Frontal cortex (tissue), 4 donors: ENCODE results near the gene SFRP2. TPM values are rescaled to one million over a fixed set of nuclear protein-coding genes. Genes with fewer than 3 reads are reported as not detected.

Experiments used
- DNase-seq, 2 donors: peaks; one replicate each; pipeline ENCODE4 v3.0.0; 2012; ENCODE audit warnings: low spot score in 2 of 2
- FAIRE-seq: peaks from 2 replicates; lab custom pipeline; 2012; peaks lifted over from hg19 to GRCh38; lab: Jason Lieb, UNC
- total RNA-seq: library from RNA; depleted of rRNA; stranded (reverse); fragments of >200 nt; gene quantifications from one replicate; pipeline ENCODE4 v1.2.3, GENCODE V29; 2014
- donor health status: control.
- donor health status: control.
- donor health status: control.

The SFRP2 gene
- total RNA-seq, 1 donor from 2014 or later: 0.82 TPM

- FAIRE-seq: no peak
These were observed 10.2 kb upstream of the SFRP2 start for GRCh38 chr4:153798901-153799693.

GRCh38 chr4:153798420-153798819 is 9.5 kb upstream of the SFRP2 start:
- DNase-seq (no peak), FAIRE-seq (no peak)

More at GRCh38 chr4:153798901-153799693, 10.2 kb upstream of the SFRP2 start:
- DNase-seq: no peak

DNA sequence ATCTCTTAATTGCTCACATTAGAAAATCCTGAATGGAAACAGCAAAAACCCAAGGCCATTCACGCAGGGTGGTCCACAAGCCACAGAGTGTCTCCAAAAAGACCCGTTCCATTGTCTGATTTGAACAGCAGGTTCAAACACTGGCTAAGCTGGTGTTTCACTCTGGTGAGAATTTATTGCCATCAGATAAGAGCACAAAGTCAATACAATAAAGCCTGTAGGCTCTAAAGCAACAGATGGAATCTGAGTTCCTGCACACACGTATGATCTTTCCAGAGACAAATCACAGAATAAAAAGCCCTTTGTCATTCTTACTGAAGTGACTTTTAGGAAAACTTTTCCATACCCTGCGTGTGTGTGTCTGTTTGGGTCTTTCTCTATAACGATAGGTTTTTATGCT is 5.1 kb upstream of the SFRP2 start:
- no peak for DNase-seq

GRCh38 chr4:153792618-153793247 is 3.9 kb upstream of the SFRP2 start:
- FAIRE-seq (no peak), DNase-seq (no peak)

More for the DNA sequence above, 5.1 kb upstream of the SFRP2 start:
- no peak for FAIRE-seq

DNA sequence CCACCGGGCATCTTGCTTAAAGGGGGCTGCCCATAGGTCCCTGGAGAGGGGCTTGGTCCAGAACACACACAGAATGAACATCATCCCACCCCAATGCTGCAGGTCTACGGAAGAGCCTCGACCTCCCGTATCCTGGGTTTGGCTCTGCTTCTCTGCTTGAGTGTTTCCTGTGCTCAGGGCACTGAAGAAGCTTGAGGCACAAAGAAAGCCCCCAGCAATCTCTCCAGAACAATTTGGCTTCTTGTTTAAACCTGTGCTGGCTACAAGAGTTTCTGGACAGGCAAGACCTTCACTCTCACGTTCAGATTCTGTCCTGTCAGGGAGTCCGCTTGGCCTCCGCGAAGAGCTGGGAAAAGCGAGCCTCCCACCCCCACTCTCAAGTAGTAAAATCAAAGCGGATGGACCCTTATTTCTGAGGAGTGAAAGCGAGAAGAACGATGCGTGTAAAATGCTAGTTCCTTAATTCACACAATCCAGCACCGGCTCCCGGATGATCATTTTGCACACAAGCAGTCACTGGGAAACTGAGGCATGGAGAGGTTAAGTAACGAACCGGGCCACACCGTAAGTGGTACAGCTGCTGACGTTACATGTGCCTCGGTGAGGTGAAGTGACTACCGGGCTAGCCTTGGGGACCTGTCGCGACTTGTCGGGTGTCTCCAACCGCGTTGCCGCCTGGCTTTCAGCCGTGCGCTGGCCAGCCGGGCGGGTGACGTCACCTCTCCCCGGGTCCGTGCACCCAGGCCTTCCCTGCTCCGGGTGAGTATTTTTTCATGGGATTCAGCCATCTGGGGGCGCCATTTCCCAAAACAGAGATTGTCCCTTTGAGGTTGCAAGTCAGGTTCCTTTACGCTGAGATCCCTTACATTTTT is 3.1 kb upstream of the SFRP2 start:
- FAIRE-seq: no peak
- DNase-seq: peak; percentile 36 to 57

DNA sequence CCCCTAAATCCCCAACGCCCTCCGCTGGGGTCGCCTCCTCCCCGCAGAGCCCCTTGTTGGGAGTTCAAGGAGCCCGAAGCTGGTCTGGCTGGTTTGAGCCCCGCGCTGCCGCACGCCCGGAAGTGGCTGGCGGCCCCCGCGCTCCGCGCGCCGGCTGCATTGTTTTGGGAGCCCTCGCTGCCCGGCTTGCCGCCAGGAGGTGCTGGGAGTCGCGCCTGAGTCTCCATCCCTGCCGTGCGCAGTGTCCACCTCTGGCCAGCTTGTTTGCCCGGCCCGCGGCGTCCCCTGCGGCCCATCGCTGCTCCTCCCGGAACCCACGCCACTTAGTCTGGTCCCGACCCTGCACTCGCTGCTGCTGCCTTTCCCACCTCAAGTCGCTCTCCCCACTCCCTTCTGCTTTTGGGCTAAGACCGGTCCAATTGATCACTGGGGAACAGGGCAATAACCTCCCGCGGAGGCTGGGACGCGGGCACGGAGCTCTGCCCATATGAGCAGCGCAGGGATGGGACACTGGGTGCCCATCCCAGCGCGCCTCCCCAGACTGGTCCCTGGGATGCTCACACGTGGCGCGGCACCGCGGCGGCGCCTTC is 2.2 kb upstream of the SFRP2 start:
- DNase-seq: peak; percentile 40 to 42
- no peak for FAIRE-seq

DNA sequence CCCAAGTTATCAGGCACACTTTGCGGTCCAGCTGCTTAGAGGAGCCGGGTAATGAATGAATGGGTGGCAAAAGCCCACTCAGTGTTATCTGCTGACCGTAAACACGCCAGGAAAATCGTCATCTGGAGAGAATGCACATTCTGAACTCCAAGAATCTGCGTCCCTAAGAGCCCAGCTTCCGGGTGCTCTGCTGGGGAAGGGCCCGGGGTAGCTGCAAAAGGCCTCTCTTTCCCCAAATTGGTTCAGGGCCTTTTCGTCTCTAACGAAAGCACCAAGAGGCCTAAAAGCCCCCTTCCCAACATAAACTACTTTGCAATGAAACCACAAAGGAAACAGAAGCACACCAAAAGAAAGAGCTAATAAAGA is 1.6 kb upstream of the SFRP2 start:
- DNase-seq: no peak
- FAIRE-seq: no peak

DNA sequence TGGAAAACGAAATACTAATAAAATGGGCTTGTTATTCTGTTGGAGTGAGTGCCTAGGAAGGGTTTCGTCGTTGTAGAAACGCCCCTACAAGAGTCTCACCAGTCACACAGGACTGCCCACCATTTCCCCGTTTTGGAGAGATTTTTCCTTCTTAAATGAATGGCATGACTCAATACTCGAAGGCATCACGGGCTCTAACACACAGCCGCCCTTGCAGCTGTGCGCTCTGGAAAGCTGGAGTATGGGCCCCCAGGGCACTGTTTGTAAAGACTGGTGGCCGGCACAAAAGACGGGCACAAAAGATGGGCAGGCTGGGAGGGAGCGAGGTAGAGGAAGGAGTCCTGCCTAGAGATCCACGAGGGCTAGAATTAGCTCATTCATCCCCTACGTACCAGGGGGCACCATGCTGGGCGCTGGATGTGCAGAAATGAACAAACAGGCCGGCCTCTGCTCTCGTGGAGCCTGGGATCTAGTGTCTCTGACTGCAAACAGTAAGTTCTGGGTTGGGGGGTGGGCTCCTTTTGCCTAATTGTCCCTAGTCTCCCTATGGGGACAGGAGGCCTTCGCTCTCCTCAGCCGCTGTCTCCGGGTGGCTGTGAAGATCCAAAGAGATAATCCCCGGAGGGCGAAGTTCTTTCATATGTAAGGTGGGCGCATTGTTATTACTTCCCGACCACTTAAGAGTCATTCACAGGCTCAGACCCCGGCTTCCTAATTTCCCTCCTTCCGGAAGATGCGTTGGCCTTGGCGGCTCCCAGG is 1.0 kb upstream of the SFRP2 start:
- FAIRE-seq (no peak), DNase-seq (no peak)

GRCh38 chr4:153788051-153788412 is 851 bp downstream of the SFRP2 start:
- FAIRE-seq (no peak), DNase-seq (no peak)

- FAIRE-seq (no peak), DNase-seq (no peak)
These were observed 1.3 kb downstream of the SFRP2 start for GRCh38 chr4:153787575-153787974.

DNA sequence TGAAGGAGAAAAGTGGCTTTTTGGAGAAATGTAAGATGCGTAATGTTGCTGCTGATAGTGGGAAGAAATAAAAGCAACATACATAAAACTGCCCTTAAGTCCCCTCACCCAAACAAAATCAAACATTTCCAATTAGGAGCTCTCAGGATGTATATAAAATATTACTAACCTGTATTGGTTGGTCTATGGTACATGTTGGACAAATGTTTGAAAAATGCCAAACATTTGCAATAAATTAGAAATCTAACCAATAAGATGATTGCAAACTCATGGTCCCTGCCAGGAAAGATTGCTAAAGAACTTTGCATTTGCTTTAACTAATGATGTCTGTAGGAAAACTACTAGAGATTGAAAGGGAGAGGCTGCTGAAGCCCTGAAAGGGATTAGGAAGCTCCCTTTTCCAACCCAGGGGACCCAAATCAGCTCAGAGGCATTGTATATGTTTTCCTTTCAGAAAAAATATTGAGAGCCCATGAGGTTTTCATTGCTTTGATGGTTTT is 1.8 kb downstream of the SFRP2 start:
- DNase-seq (no peak), FAIRE-seq (no peak)

DNA sequence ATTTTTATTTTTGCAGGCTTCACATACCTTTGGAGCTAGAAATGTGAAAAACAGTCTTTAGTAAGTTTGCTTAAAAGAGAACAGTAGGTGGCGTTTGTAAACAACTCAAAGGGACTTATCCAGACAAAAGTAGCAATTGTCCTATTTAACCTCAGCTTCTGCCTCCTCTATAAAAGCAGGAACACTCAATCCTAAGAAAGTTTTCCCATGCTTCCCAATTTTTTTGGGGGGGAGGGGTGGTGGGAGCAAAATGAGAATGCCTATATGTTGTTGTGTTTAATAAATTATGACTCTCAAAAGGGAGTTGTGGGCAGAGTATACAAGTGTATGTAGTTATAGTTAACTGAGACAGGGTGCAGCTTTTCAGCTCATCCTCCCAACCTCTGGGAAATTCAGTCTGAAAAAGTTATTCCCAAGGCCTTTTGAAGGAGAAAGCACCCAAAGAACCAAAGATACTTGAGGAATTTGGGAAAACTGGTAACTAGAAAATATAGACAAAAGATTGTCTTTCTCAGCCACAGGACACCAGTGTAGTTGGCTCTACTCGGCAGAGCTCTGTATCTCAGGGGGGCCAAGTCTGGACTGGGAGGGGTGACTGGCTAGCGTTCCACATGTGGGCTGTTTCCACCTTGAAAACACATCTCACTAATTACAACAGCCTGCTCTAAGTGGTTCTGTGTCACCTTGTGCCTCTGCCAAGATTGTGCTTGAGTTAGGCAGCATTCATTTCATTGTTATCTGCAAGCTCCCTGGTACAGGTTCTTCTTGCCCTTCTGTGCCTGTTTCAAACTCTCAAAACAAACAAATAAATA is 2.8 kb downstream of the SFRP2 start:
- DNase-seq: no peak
- no peak for FAIRE-seq

- FAIRE-seq: no peak
- DNase-seq: no peak
These were observed 4.7 kb downstream of the SFRP2 start for GRCh38 chr4:153784166-153784699.

DNA sequence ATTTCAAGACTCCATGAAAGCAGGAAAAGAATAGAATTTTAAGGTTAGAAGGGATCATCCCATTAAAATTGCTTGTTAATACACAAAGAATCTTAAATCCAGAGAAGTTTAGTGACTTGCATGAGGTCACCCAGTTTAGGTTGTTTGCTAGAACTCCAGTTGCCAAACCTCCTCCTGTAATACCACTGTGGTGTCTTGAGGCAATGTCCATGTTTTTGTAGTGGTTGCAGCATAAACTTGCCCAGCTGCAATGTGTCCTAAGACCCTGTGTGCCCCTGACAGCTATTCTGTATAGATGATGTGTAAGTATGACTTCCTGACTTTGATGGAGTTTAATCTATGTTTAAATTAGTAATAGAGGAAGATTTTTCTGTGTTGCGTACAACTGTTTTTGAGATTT is 6.3 kb downstream of the SFRP2 start:
- FAIRE-seq (no peak), DNase-seq (no peak)

GRCh38 chr4:153781717-153782416 is 7.0 kb downstream of the SFRP2 start:
- DNase-seq (no peak), FAIRE-seq (no peak)

- DNase-seq (no peak), FAIRE-seq (no peak)
These were observed 7.6 kb downstream of the SFRP2 start for GRCh38 chr4:153781280-153781679.

DNA sequence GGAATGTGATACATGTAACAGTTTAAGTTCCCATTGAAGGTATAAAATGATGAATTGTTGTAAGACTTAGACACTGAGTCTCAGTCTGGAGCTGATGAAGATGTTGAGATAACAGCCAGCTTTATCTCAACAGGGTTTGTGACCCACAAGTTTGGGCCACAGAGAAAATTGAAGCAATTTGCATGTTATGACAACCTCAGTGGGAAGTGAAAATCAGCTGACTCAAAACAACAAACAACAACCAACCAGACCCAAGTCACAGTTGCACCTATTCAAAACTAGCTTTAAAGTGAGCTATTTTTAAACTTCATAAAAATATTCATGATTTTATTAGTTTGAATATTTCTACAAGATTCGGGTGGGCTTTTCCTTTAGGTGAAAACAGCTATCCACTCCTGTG is 8.0 kb downstream of the SFRP2 start:
- DNase-seq (no peak), FAIRE-seq (no peak)

DNA sequence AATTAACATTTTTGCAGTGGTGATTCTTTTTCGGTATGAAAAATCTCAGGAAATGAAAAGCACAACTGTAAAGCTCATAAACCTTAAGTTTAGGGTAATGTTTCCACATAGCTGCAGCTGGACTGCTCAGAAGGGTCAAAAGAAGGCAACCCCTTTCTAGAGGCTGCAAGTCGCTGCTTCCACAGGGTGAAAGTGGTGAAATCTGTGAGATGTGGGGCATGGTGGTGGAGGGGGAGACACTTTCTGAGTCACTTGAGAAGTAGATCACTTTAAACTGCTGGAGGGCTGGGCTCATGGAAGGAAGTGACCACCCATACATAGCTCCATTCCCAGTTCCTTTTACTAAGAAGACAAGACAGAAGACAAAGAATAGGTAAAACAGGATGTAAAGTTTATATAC is 8.7 kb downstream of the SFRP2 start:
- no peak for DNase-seq

More for the DNA sequence above, 8.7 kb downstream of the SFRP2 start:
- no peak for FAIRE-seq
